Panc1 (cell line): ENCODE data around the gene RGS12.

Experiments used
- SIN3A ChIP-seq: IDR thresholded peaks from 2 replicates; pipeline ENCODE4 v1.6.1; 2012; ENCODE audit warnings: low read depth, mild to moderate bottlenecking, low read length, moderate library complexity, borderline replicate concordance; ENCODE audit not compliant: insufficient read depth
- TF ChIP-seq, protein P1 (sequence below): fragments of 450-650 bp; IDR thresholded peaks from 2 replicates; pipeline ENCODE4 v1.5.1; 2017; ENCODE audit warnings: mild to moderate bottlenecking

DNA sequence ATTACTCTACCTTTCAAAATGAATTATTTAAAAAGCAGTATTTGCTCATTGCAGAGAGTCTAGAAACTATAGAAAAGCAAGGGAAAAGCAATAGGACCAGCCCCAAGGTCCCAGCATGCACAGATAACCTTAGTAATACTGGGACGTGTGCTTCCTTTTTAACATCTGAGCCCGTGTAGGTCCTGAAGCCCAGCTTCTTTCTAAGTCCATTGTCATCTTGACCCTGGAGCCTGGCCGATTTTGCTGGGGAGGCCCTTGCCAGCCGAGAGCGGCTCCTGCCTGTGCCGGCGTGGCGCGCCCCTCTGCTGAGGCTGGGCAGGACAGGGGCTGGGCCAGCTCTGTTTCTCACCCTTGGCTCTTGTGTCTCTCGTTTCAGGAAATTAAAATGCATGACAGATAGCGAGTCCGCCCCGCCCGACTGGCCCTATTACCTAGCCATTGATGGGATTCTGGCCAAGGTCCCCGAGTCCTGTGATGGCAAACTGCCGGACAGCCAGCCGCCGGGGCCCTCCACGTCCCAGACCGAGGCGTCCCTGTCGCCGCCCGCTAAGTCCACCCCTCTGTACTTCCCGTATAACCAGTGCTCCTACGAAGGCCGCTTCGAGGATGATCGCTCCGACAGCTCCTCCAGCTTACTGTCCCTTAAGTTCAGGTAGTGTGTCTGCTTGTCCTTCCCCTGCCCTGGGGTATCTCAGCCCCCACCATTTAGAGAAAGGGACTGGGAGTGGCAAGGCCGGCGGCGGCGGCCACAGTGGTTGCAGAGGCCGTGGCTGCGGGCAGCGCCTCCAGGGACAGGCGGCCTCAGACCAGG, 39.8 kb upstream of the RGS12 start:
- TF ChIP-seq, protein P1, sequence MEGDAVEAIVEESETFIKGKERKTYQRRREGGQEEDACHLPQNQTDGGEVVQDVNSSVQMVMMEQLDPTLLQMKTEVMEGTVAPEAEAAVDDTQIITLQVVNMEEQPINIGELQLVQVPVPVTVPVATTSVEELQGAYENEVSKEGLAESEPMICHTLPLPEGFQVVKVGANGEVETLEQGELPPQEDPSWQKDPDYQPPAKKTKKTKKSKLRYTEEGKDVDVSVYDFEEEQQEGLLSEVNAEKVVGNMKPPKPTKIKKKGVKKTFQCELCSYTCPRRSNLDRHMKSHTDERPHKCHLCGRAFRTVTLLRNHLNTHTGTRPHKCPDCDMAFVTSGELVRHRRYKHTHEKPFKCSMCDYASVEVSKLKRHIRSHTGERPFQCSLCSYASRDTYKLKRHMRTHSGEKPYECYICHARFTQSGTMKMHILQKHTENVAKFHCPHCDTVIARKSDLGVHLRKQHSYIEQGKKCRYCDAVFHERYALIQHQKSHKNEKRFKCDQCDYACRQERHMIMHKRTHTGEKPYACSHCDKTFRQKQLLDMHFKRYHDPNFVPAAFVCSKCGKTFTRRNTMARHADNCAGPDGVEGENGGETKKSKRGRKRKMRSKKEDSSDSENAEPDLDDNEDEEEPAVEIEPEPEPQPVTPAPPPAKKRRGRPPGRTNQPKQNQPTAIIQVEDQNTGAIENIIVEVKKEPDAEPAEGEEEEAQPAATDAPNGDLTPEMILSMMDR: no peak
- TF ChIP-seq SIN3A: no peak
